ENCODE measurements around the gene LTB4R.

DNA sequence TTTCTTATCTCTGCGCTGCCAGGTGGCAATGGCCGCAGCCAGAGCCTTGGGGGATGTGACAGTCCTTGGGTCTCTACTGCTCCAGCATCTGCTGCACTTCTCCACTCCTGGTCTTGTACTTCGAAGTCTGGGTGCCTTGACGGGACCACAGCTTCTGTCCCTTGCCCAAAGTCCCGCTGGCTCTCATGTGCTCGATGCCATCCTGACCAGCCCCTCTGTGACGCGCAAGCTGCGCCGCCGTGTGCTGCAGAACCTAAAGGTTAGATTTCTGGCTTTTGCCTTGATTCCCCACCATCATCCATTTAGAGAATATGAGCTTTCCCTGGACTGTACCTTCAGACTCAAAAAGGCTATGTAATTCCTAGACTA, 7.3 kb upstream of the LTB4R start:
- no peak for TF ChIP-seq EZH2 (IDR thresholded peaks at IDR 0.05; ENCODE audit: low read depth)
- TF ChIP-seq, protein P1, sequence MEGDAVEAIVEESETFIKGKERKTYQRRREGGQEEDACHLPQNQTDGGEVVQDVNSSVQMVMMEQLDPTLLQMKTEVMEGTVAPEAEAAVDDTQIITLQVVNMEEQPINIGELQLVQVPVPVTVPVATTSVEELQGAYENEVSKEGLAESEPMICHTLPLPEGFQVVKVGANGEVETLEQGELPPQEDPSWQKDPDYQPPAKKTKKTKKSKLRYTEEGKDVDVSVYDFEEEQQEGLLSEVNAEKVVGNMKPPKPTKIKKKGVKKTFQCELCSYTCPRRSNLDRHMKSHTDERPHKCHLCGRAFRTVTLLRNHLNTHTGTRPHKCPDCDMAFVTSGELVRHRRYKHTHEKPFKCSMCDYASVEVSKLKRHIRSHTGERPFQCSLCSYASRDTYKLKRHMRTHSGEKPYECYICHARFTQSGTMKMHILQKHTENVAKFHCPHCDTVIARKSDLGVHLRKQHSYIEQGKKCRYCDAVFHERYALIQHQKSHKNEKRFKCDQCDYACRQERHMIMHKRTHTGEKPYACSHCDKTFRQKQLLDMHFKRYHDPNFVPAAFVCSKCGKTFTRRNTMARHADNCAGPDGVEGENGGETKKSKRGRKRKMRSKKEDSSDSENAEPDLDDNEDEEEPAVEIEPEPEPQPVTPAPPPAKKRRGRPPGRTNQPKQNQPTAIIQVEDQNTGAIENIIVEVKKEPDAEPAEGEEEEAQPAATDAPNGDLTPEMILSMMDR (conservative IDR thresholded peaks at IDR 0.05) = no peak

Data from PC-9 (cell line).